Measurements from ENCODE around the gene TBC1D2B.
A peak's percentile ranks its signal among the peaks of the same experiment; 100 is the strongest.

TBC1D2B gene

GRCh38 chr15:78056714-78057269 is 20.7 kb downstream of the TBC1D2B start:
- no peak for TF ChIP-seq CTCF (conservative IDR thresholded peaks at IDR 0.05)
- no peak for TF ChIP-seq ZFX (IDR thresholded peaks at IDR 0.05)
- no peak overlapping the region for H3K27ac ChIP-seq

- no peak for TF ChIP-seq CTCF (conservative IDR thresholded peaks at IDR 0.05)
- no peak for TF ChIP-seq ZFX (IDR thresholded peaks at IDR 0.05)
- H3K27ac ChIP-seq, result no peak overlapping the region
These were observed 21.4 kb downstream of the TBC1D2B start for GRCh38 chr15:78055919-78056713.

GRCh38 chr15:78054966-78055365 is 22.5 kb downstream of the TBC1D2B start:
- no peak overlapping the region for H3K27ac ChIP-seq
- TF ChIP-seq CTCF (conservative IDR thresholded peaks at IDR 0.05) (no peak), ZFX (IDR thresholded peaks at IDR 0.05) (no peak)

DNA sequence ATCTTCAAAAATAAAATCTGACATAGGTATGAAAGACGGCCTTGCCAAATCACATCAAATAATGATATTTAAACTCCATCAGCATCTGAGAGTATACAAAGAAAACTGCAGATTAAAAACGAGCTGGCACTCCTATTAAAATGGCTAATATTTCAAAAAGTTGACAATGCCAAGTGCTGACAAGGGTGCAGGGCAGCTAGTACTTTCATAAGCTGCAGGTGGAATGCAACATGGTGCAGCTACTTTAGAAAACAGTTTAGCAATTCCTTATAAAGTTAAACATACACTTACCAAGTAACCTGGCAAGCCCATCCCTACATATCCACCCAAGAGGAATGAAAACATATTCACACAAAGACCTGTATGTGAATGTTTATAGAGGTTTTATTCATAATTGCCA is 23.0 kb downstream of the TBC1D2B start:
- TF ChIP-seq CTCF (conservative IDR thresholded peaks at IDR 0.05) (no peak), ZFX (IDR thresholded peaks at IDR 0.05) (no peak)
- no peak overlapping the region for H3K27ac ChIP-seq

- no peak for TF ChIP-seq ZFX (IDR thresholded peaks at IDR 0.05)
- TF ChIP-seq CTCF (conservative IDR thresholded peaks at IDR 0.05), result no peak
- H3K27ac ChIP-seq, result peak overlapping the region; percentile 28; the same call in 1 of the 2 replicates
These were observed 25.0 kb downstream of the TBC1D2B start for GRCh38 chr15:78052545-78052944.

- peak overlapping the region; percentile 28 for H3K27ac ChIP-seq
- TF ChIP-seq CTCF (conservative IDR thresholded peaks at IDR 0.05) (no peak), ZFX (IDR thresholded peaks at IDR 0.05) (no peak)
These were observed 25.5 kb downstream of the TBC1D2B start for GRCh38 chr15:78052001-78052401.

- peak overlapping the region; percentile 28 for H3K27ac ChIP-seq
- TF ChIP-seq CTCF (conservative IDR thresholded peaks at IDR 0.05) (no peak), ZFX (IDR thresholded peaks at IDR 0.05) (no peak)
These were observed 25.9 kb downstream of the TBC1D2B start for GRCh38 chr15:78051596-78051995.
